HepG2 (cell line): ENCODE data around the gene PLAGL2. TPM values are rescaled to one million over a fixed set of nuclear protein-coding genes. Genes with fewer than 3 reads are reported as not detected.
A peak's percentile ranks its signal among the peaks of the same experiment; 100 is the strongest.

Experiments
- ATAC-seq: fragments of 200-7000 bp; cut with Tn5 transposase; 3 replicates; pipeline ENCODE4 v1.9.1; 2020; ENCODE audit warnings: mild to moderate bottlenecking, moderate library complexity
- BruUV-seq: library from RNA; stranded (reverse); fragments of 400-500 nt; replicated peaks from 2 replicates; lab custom pipeline; 2021; lab: Mats Ljungman, UMichigan
- CTCF ChIA-PET: fragments of 300-600 bp; formaldehyde crosslinking; extraction: SDS; loops from one replicate; lab custom pipeline; 2021; ENCODE audit warnings: low total read pairs, inconsistent platforms, low intra/inter-chr PET ratio; lab: Yijun Ruan, JAX
- POLR2A ChIA-PET: fragments of 350-600 bp; sonication (Branson Sonifier 250); formaldehyde crosslinking; loops from one replicate; lab custom pipeline; 2020; ENCODE audit warnings: antibody characterized with exemption, inconsistent platforms; lab: Yijun Ruan, JAX
- DNase-seq: peaks from one replicate; pipeline ENCODE4 v3.0.0-alpha.2; 2015; ENCODE audit warnings: low spot score
- FAIRE-seq: peaks from 3 replicates; lab custom pipeline; 2011; peaks lifted over from hg19 to GRCh38; lab: Jason Lieb, UNC
- H2AFZ ChIP-seq: one replicate; pipeline ENCODE4 v1.6.1; 2011; ENCODE audit warnings: low read length, inconsistent platforms
- H3K27ac ChIP-seq: fragments of 300-600 bp; 3 replicates; pipeline ENCODE4 v1.8.0; 2011; ENCODE audit warnings: mixed run types, mild to moderate bottlenecking, mixed read lengths, low read length, inconsistent platforms; ENCODE audit not compliant: insufficient read depth; ENCODE audit errors: extremely low read length
- H3K27me3 ChIP-seq, 2 experiments: fragments of 200-600 bp in 1 of 2; 2 replicates in 1 of 2; 3 replicates in 1 of 2; pipeline versions ENCODE4 v1.6.0 to v1.8.0; 2011; ENCODE audit warnings: low read length in 2 of 2, mild to moderate bottlenecking in 2 of 2, moderate library complexity in 2 of 2, inconsistent platforms in 1 of 2; ENCODE audit not compliant: insufficient read depth in 2 of 2, control insufficient read depth in 1 of 2
- H3K36me3 ChIP-seq, 2 experiments: fragments of 200-600 bp in 1 of 2; replicated peaks in 1 of 2; 2 replicates in 1 of 2; 3 replicates in 1 of 2; pipeline versions ENCODE4 v1.5.1 to v1.8.0; 2011; ENCODE audit warnings: low read length in 2 of 2, inconsistent platforms in 1 of 2; ENCODE audit not compliant: insufficient read depth in 2 of 2, control insufficient read depth in 1 of 2
- H3K4me1 ChIP-seq: 2 replicates; pipeline ENCODE4 v1.5.1; 2012; ENCODE audit warnings: low read length, inconsistent platforms; ENCODE audit not compliant: insufficient read depth
- H3K4me2 ChIP-seq: 2 replicates; pipeline ENCODE4 v1.6.0; 2011; ENCODE audit warnings: low read depth, low read length, inconsistent platforms
- H3K4me3 ChIP-seq, 3 experiments: fragments of 200-600 bp in 1 of 3; sonication (generic), shearing (Covaris generic) in 1 of 3; replicated peaks in 1 of 3; 2 replicates each; pipeline ENCODE4 v1.5.1; 2011 to 2016; ENCODE audit warnings: low read length in 3 of 3, inconsistent platforms in 2 of 3, low read depth in 2 of 3, mild to moderate bottlenecking in 2 of 3, control low read depth in 1 of 3, mixed read lengths in 1 of 3; ENCODE audit not compliant: insufficient read depth in 1 of 3
- H3K79me2 ChIP-seq: one replicate; pipeline ENCODE4 v1.6.1; 2011; ENCODE audit warnings: low read length, inconsistent platforms; ENCODE audit not compliant: insufficient read depth
- H3K9ac ChIP-seq: 2 replicates; pipeline ENCODE4 v1.6.0; 2011; ENCODE audit warnings: mild to moderate bottlenecking, low read depth, low read length, inconsistent platforms; ENCODE audit not compliant: insufficient read depth
- H3K9me3 ChIP-seq: 2 replicates; pipeline ENCODE4 v1.5.1; 2012; ENCODE audit warnings: mild to moderate bottlenecking, low read length
- H4K20me1 ChIP-seq: 2 replicates; pipeline ENCODE4 v1.6.0; 2011; ENCODE audit warnings: inconsistent platforms, mild to moderate bottlenecking, low read length, moderate library complexity; ENCODE audit not compliant: insufficient read depth
- CAMTA2 ChIP-seq: sonication (generic); formaldehyde crosslinking; IDR thresholded peaks from 2 replicates; pipeline ENCODE4 v1.4.0; 2020; ENCODE audit warnings: mild to moderate bottlenecking, missing genetic modification reagents, borderline replicate concordance
- FOSL2 ChIP-seq: sonication (generic); formaldehyde crosslinking; IDR thresholded peaks from 2 replicates; pipeline ENCODE4 v1.4.0; 2020; ENCODE audit warnings: missing genetic modification reagents
- KAT8 ChIP-seq: IDR thresholded peaks from 2 replicates; pipeline ENCODE4 v1.6.1; 2016; ENCODE audit warnings: missing genetic modification reagents, missing compliant biosample characterization
- MED1 ChIP-seq: sonication (generic); formaldehyde crosslinking; IDR thresholded peaks from 2 replicates; pipeline ENCODE4 v1.4.0; 2020; ENCODE audit warnings: missing genetic modification reagents
- MTF2 ChIP-seq: sonication (generic); formaldehyde crosslinking; IDR thresholded peaks from 2 replicates; pipeline ENCODE4 v1.5.0; 2020; ENCODE audit warnings: missing genetic modification reagents, borderline replicate concordance
- PHF20 ChIP-seq: sonication (generic); formaldehyde crosslinking; IDR thresholded peaks from 2 replicates; pipeline ENCODE4 v1.5.0; 2020; ENCODE audit warnings: mild to moderate bottlenecking, missing genetic modification reagents
- TGIF2 ChIP-seq: IDR thresholded peaks from 2 replicates; pipeline ENCODE4 v1.6.1; 2016; ENCODE audit warnings: control low read depth, missing compliant biosample characterization
- XRCC5 ChIP-seq: fragments of 200-400 bp; formaldehyde crosslinking; optimal IDR thresholded peaks from 2 replicates; pipeline ENCODE3; 2017; ENCODE audit warnings: mild to moderate bottlenecking, low read length
- ZC3H13 ChIP-seq: sonication (generic); formaldehyde crosslinking; IDR thresholded peaks from 2 replicates; pipeline ENCODE4 v1.8.1; 2023; ENCODE audit warnings: mild to moderate bottlenecking, missing genetic modification reagents, moderate library complexity
- ZMYM3 ChIP-seq: sonication (generic); formaldehyde crosslinking; IDR thresholded peaks from 2 replicates; pipeline ENCODE4 v1.5.1; 2020; ENCODE audit warnings: mild to moderate bottlenecking, missing genetic modification reagents
- ZNF30 ChIP-seq: sonication (generic); formaldehyde crosslinking; IDR thresholded peaks from 2 replicates; pipeline ENCODE4 v1.5.0; 2020; ENCODE audit warnings: mild to moderate bottlenecking, missing genetic modification reagents
- ZNF841 ChIP-seq: sonication (generic); formaldehyde crosslinking; IDR thresholded peaks from 2 replicates; pipeline ENCODE4 v1.8.1; 2023; ENCODE audit warnings: missing genetic modification reagents, borderline replicate concordance
- WGBS: methylation state at CpG from one replicate; pipeline ENCODE4 v1.1.6; 2017; ENCODE audit warnings: low lambda C conversion rate; 5-methylcytosine and 5-hydroxymethylcytosine counted together
- in situ Hi-C: cut with HindIII; loops from 2 replicates; pipeline ENCODE4 v1.10.0; 2017; ENCODE audit warnings: low pct_unique_long_range_greater_than_20kb; ENCODE audit not compliant: extremely low pct_ligation_motif_present
- intact Hi-C: fragments of 100-400 bp; cut with micrococcal nuclease; formaldehyde crosslinking; loops from one replicate; pipeline ENCODE4 v1.10.0; 2022; ENCODE audit not compliant: unreplicated experiment
- polyA plus RNA-seq, 8 experiments: library from polyadenylated mRNA; depleted of rRNA in 3 of 8; stranded (reverse) in 7 of 8; unstranded in 1 of 8; fragments of >200 nt; fragmentation: Illumina TruSeq in 4 of 8; extraction: Trizol in 4 of 8; gene quantifications; 2 replicates each; pipeline versions ENCODE4 v1.2.1 to v1.2.3, GENCODE V29; 2011 to 2016; ENCODE audit warnings: low read depth in 4 of 8, missing spikeins in 1 of 8, mixed read lengths in 1 of 8; ENCODE audit not compliant: insufficient read depth in 1 of 8
- total RNA-seq, 5 experiments: library from RNA; depleted of rRNA; stranded (reverse); fragments of >200 nt; fragmentation: Illumina TruSeq; extraction: Trizol; gene quantifications; 2 replicates each; pipeline ENCODE4 v1.2.3, GENCODE V29; 2016; ENCODE audit warnings: low read depth in 1 of 5
- TF ChIP-seq, protein P1 (sequence below): sonication (generic); formaldehyde crosslinking; IDR thresholded peaks from 2 replicates; pipeline ENCODE4 v1.4.0; 2020; ENCODE audit warnings: missing genetic modification reagents
- TF ChIP-seq, protein P2 (sequence below): sonication (generic); formaldehyde crosslinking; IDR thresholded peaks from 2 replicates; pipeline ENCODE4 v1.5.1; 2020; ENCODE audit warnings: missing genetic modification reagents, mild to moderate bottlenecking, borderline replicate concordance
- TF ChIP-seq, protein P3 (sequence below): sonication (generic); formaldehyde crosslinking; conservative IDR thresholded peaks from 2 replicates; pipeline ENCODE4 v1.8.1; 2023; ENCODE audit warnings: missing genetic modification reagents

PLAGL2 gene
- total and polyA plus RNA-seq, 2 of the 13 experiments (the other 11 are each of a cell fraction or from before 2014, with no cell fraction given) = 15.2 to 15.3 TPM

DNA sequence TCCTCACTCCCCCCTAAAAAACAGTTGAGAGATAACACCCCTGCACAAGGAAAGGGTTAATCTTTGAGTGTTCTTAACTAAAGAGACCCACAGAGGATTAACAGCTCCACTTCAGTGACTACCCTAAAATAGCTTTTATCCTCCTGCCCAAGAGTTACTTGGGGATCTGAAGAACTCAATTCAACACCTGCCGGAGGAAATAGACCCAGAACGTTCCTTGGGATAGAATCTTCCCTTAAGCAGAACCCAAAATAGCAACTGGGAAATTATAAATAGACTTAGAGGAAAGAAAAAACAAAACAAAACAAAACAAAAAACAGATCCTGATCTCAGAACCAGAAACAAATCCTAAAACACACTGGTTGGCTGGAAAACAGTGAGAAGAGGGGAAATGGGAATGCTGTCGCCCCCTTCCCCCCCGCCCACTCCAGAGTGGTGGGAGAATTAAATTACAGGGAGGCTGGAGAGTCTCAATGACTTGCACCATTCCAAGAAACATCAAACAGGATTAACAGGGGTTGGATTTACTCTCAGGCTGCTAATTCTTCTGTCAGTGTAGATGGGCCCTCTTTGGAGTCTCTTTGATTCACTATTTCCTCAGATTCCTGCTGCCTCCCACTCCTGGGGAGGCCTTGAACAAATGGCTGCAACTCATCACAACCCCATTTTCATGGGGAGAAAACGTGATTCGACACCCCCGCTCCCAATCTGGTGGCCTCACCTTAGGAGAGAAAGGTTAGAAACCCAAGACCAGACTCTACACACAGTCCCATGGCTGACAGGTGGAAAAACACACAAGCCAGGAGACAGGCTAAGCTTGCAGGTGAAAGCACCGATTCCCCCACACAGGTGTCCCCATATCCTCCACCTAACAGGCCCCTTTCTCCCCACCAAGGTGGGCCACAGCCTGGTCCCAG is 1.4 kb downstream of the PLAGL2 start:
- ATAC-seq (peak; percentile 8; the same call in 1 of the 3 replicates), DNase-seq (no peak), FAIRE-seq (no peak)
- Histone ChIP-seq H3K4me3 (peak overlapping the region; percentile 91 to 99 (median 94)), H3K9ac (peak overlapping the region; percentile 98), H3K27ac (peak overlapping the region; percentile 69), H4K20me1 (peaks cover 46% of the 10 kb centered on the region), H3K9me3 (no peaks in the 10 kb centered on the region), H3K4me2 (peak overlapping the region; percentile 98), H3K4me1 (peaks cover 72% of the 10 kb centered on the region), H3K27me3 (peaks cover 0 to 7% of the 10 kb centered on the region in 2 experiments; a peak in 1 of 5 replicates), H3K36me3 (peaks cover 22 to 47% of the 10 kb centered on the region in 2 experiments), H3K79me2 (peaks cover 80% of the 10 kb centered on the region), H2AFZ (no peak overlapping the region)
- ChIA-PET POLR2A (interaction anchor here (0.5 to 2.2 kb wide), 5 partner anchors 10 to 145 kb away, joined by 3 to 8 read pairs (median 4); no protein-coding TSS in a partner anchor), CTCF (no interaction called here)
- in situ Hi-C loops = no loop called here
- 58% methylated on average over 8 of the region's 8 CpGs for WGBS
- BruUV-seq = no TSS peak
- intact Hi-C loops = loop anchor here (5.0 kb wide), 3 partner anchors 51 to 121 kb away; no protein-coding TSS in a partner anchor
- TF ChIP-seq KAT8 (CRISPR knock-in tag) (0 out of 2 replicates have a peak, but pooled peaks have one; percentile 5), CAMTA2 (CRISPR knock-in tag) (no peak), FOSL2 (CRISPR knock-in tag) (no peak), ZC3H13 (CRISPR knock-in tag) (0 out of 2 replicates have a peak, but pooled peaks have one; percentile 4), PHF20 (CRISPR knock-in tag) (0 out of 2 replicates have a peak, but pooled peaks have one; percentile 33), ZMYM3 (CRISPR knock-in tag) (0 out of 2 replicates have a peak, but pooled peaks have one; percentile 29), XRCC5 (peak; percentile 54), MED1 (CRISPR knock-in tag) (peak; percentile 2; the same call in 1 of the 2 replicates), ZNF30 (peak; percentile 29; the same call in 1 of the 2 replicates), MTF2 (CRISPR knock-in tag) (no peak), TGIF2 (CRISPR knock-in tag) (0 out of 2 replicates have a peak, but pooled peaks have one; percentile 52), ZNF841 (CRISPR knock-in tag) (0 out of 2 replicates have a peak, but pooled peaks have one; percentile 37)
- TF ChIP-seq, protein P1, sequence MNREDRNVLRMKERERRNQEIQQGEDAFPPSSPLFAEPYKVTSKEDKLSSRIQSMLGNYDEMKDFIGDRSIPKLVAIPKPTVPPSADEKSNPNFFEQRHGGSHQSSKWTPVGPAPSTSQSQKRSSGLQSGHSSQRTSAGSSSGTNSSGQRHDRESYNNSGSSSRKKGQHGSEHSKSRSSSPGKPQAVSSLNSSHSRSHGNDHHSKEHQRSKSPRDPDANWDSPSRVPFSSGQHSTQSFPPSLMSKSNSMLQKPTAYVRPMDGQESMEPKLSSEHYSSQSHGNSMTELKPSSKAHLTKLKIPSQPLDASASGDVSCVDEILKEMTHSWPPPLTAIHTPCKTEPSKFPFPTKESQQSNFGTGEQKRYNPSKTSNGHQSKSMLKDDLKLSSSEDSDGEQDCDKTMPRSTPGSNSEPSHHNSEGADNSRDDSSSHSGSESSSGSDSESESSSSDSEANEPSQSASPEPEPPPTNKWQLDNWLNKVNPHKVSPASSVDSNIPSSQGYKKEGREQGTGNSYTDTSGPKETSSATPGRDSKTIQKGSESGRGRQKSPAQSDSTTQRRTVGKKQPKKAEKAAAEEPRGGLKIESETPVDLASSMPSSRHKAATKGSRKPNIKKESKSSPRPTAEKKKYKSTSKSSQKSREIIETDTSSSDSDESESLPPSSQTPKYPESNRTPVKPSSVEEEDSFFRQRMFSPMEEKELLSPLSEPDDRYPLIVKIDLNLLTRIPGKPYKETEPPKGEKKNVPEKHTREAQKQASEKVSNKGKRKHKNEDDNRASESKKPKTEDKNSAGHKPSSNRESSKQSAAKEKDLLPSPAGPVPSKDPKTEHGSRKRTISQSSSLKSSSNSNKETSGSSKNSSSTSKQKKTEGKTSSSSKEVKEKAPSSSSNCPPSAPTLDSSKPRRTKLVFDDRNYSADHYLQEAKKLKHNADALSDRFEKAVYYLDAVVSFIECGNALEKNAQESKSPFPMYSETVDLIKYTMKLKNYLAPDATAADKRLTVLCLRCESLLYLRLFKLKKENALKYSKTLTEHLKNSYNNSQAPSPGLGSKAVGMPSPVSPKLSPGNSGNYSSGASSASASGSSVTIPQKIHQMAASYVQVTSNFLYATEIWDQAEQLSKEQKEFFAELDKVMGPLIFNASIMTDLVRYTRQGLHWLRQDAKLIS (CRISPR knock-in tag) = no peak
- TF ChIP-seq, protein P2, sequence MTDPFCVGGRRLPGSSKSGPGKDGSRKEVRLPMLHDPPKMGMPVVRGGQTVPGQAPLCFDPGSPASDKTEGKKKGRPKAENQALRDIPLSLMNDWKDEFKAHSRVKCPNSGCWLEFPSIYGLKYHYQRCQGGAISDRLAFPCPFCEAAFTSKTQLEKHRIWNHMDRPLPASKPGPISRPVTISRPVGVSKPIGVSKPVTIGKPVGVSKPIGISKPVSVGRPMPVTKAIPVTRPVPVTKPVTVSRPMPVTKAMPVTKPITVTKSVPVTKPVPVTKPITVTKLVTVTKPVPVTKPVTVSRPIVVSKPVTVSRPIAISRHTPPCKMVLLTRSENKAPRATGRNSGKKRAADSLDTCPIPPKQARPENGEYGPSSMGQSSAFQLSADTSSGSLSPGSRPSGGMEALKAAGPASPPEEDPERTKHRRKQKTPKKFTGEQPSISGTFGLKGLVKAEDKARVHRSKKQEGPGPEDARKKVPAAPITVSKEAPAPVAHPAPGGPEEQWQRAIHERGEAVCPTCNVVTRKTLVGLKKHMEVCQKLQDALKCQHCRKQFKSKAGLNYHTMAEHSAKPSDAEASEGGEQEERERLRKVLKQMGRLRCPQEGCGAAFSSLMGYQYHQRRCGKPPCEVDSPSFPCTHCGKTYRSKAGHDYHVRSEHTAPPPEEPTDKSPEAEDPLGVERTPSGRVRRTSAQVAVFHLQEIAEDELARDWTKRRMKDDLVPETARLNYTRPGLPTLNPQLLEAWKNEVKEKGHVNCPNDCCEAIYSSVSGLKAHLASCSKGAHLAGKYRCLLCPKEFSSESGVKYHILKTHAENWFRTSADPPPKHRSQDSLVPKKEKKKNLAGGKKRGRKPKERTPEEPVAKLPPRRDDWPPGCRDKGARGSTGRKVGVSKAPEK = no peak
- TF ChIP-seq, protein P3, sequence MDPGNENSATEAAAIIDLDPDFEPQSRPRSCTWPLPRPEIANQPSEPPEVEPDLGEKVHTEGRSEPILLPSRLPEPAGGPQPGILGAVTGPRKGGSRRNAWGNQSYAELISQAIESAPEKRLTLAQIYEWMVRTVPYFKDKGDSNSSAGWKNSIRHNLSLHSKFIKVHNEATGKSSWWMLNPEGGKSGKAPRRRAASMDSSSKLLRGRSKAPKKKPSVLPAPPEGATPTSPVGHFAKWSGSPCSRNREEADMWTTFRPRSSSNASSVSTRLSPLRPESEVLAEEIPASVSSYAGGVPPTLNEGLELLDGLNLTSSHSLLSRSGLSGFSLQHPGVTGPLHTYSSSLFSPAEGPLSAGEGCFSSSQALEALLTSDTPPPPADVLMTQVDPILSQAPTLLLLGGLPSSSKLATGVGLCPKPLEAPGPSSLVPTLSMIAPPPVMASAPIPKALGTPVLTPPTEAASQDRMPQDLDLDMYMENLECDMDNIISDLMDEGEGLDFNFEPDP (CRISPR knock-in tag) = no peak
